HepG2 (cell line): ENCODE measurements around the gene ABHD4. TPM values are rescaled to one million over a fixed set of nuclear protein-coding genes. Genes with fewer than 3 reads are reported as not detected.

Experiments
- BRCA1 ChIP-seq: sonication (generic); formaldehyde crosslinking; IDR thresholded peaks from 2 replicates; pipeline ENCODE4 v1.4.0; 2020; ENCODE audit warnings: missing genetic modification reagents
- CAMTA2 ChIP-seq: sonication (generic); formaldehyde crosslinking; IDR thresholded peaks from 2 replicates; pipeline ENCODE4 v1.4.0; 2020; ENCODE audit warnings: mild to moderate bottlenecking, missing genetic modification reagents, borderline replicate concordance
- CBX5 ChIP-seq: sonication (generic); formaldehyde crosslinking; IDR thresholded peaks from 2 replicates; pipeline ENCODE4 v1.4.0; 2020; ENCODE audit warnings: missing genetic modification reagents, borderline replicate concordance
- FOXC1 ChIP-seq: sonication (generic); formaldehyde crosslinking; IDR thresholded peaks from 2 replicates; pipeline ENCODE4 v1.8.0; 2022; ENCODE audit warnings: mild to moderate bottlenecking, missing genetic modification reagents, borderline replicate concordance
- GLI4 ChIP-seq: sonication (generic); formaldehyde crosslinking; IDR thresholded peaks from 2 replicates; pipeline ENCODE4 v1.5.1; 2020; ENCODE audit warnings: missing genetic modification reagents, mild to moderate bottlenecking, moderate library complexity, borderline replicate concordance
- HCFC1 ChIP-seq: fragments of 150-350 bp; IDR thresholded peaks from 2 replicates; pipeline ENCODE4 v1.6.1; 2014; ENCODE audit warnings: low read depth, low read length
- HMG20A ChIP-seq: IDR thresholded peaks from 2 replicates; pipeline ENCODE4 v1.6.1; 2016; ENCODE audit warnings: borderline replicate concordance
- HNRNPK ChIP-seq: fragments of 200-400 bp; formaldehyde crosslinking; IDR thresholded peaks from 2 replicates; pipeline ENCODE4 v1.6.1; 2018; ENCODE audit warnings: low read length, low read depth, moderate library complexity, mild to moderate bottlenecking; ENCODE audit not compliant: poor library complexity, severe bottlenecking
- JUN ChIP-seq: sonication (generic); formaldehyde crosslinking; IDR thresholded peaks from 2 replicates; pipeline ENCODE4 v1.4.0; 2020; ENCODE audit warnings: mild to moderate bottlenecking, missing genetic modification reagents
- KLF12 ChIP-seq: sonication (generic); formaldehyde crosslinking; IDR thresholded peaks from 2 replicates; pipeline ENCODE4 v1.4.0; 2020; ENCODE audit warnings: missing genetic modification reagents, borderline replicate concordance
- RNF2 ChIP-seq: fragments of 450-650 bp; conservative IDR thresholded peaks from 2 replicates; pipeline ENCODE4 v1.6.1; 2016; ENCODE audit warnings: low read depth
- SCMH1 ChIP-seq: sonication (generic); formaldehyde crosslinking; IDR thresholded peaks from 2 replicates; pipeline ENCODE4 v1.9.0; 2021; ENCODE audit warnings: missing genetic modification reagents, mild to moderate bottlenecking, borderline replicate concordance
- TBL1XR1 ChIP-seq: fragments of 150-350 bp; IDR thresholded peaks from 2 replicates; pipeline ENCODE4 v1.6.1; 2014; ENCODE audit warnings: borderline replicate concordance, low read length; ENCODE audit not compliant: partially characterized antibody
- ZFYVE20 ChIP-seq: sonication (generic); formaldehyde crosslinking; IDR thresholded peaks from 2 replicates; pipeline ENCODE4 v1.8.0; 2023; ENCODE audit warnings: low read depth, mild to moderate bottlenecking, moderate library complexity, missing genetic modification reagents, borderline replicate concordance
- polyA plus RNA-seq, 8 experiments: library from polyadenylated mRNA; depleted of rRNA in 3 of 8; stranded (reverse) in 7 of 8; unstranded in 1 of 8; fragments of >200 nt; fragmentation: Illumina TruSeq in 4 of 8; extraction: Trizol in 4 of 8; gene quantifications; 2 replicates each; pipeline versions ENCODE4 v1.2.1 to v1.2.3, GENCODE V29; 2011 to 2016; ENCODE audit warnings: low read depth in 4 of 8, missing spikeins in 1 of 8, mixed read lengths in 1 of 8; ENCODE audit not compliant: insufficient read depth in 1 of 8
- total RNA-seq, 5 experiments: library from RNA; depleted of rRNA; stranded (reverse); fragments of >200 nt; fragmentation: Illumina TruSeq; extraction: Trizol; gene quantifications; 2 replicates each; pipeline ENCODE4 v1.2.3, GENCODE V29; 2016; ENCODE audit warnings: low read depth in 1 of 5
- TF ChIP-seq, protein P1 (sequence below): IDR thresholded peaks from 2 replicates; pipeline ENCODE4 v1.6.1; 2016; ENCODE audit warnings: low read depth, missing genetic modification reagents, missing compliant biosample characterization
- TF ChIP-seq, protein P2 (sequence below): sonication (generic); formaldehyde crosslinking; IDR thresholded peaks from 2 replicates; pipeline ENCODE4 v1.5.0; 2020; ENCODE audit warnings: mild to moderate bottlenecking, missing genetic modification reagents, moderate library complexity
- TF ChIP-seq, protein P3 (sequence below): sonication (generic); formaldehyde crosslinking; IDR thresholded peaks from 2 replicates; pipeline ENCODE4 v1.4.0; 2020; ENCODE audit warnings: mild to moderate bottlenecking, missing genetic modification reagents
- TF ChIP-seq, protein P4 (sequence below): sonication (generic); formaldehyde crosslinking; IDR thresholded peaks from 2 replicates; pipeline ENCODE4 v1.5.0; 2020; ENCODE audit warnings: missing genetic modification reagents

Gene ABHD4
- total and polyA plus RNA-seq, 2 of the 13 experiments (the other 11 are each of a cell fraction or from before 2014, with no cell fraction given), result 16.1 to 47.5 TPM

DNA sequence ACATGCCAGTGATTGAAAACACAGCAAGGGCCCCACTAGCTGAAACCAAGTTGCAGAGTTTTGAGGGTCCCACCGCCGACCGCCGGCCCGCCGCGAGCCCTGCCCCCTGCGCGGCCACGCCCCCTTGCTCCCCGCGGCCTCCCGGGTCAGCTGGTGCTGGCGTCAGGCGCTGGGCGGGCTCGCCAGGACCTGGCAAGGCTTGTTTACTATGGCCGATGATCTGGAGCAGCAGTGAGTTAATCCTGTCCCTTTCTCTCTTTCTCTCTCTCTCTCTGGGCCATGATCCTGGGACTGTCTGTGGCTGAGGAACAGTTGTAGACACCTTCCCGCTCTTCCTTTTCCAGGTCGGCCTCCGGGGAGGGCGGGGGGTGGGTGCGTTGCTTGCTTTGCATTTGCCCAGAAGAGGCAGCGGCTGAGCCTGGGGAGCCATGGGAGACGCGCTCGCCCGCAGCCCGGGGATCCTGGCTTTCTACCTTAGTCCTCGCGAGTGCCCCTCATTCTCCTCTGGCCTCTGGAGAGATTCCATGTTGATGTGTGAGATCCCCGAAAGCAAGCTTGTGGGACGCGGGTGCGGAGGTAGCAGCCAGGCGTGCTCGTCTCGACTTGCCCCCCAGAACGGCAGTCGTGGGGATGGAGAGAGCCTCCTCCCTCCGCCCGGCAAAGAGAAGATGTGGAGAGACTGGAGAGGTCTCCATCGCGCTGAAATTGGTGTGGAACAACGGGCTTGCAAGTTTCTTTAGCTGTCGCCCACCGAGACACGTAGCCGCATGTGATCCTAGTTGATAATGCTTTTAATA is at the start of gene ABHD4 (continued):
- no peak for TF ChIP-seq HCFC1
- 0 out of 2 replicates have a peak, but pooled peaks have one; percentile 8 for TF ChIP-seq ZFYVE20
- no peak; the same call in none of the 2 replicates for TF ChIP-seq KLF12 (CRISPR knock-in tag)
- TF ChIP-seq, protein P1, sequence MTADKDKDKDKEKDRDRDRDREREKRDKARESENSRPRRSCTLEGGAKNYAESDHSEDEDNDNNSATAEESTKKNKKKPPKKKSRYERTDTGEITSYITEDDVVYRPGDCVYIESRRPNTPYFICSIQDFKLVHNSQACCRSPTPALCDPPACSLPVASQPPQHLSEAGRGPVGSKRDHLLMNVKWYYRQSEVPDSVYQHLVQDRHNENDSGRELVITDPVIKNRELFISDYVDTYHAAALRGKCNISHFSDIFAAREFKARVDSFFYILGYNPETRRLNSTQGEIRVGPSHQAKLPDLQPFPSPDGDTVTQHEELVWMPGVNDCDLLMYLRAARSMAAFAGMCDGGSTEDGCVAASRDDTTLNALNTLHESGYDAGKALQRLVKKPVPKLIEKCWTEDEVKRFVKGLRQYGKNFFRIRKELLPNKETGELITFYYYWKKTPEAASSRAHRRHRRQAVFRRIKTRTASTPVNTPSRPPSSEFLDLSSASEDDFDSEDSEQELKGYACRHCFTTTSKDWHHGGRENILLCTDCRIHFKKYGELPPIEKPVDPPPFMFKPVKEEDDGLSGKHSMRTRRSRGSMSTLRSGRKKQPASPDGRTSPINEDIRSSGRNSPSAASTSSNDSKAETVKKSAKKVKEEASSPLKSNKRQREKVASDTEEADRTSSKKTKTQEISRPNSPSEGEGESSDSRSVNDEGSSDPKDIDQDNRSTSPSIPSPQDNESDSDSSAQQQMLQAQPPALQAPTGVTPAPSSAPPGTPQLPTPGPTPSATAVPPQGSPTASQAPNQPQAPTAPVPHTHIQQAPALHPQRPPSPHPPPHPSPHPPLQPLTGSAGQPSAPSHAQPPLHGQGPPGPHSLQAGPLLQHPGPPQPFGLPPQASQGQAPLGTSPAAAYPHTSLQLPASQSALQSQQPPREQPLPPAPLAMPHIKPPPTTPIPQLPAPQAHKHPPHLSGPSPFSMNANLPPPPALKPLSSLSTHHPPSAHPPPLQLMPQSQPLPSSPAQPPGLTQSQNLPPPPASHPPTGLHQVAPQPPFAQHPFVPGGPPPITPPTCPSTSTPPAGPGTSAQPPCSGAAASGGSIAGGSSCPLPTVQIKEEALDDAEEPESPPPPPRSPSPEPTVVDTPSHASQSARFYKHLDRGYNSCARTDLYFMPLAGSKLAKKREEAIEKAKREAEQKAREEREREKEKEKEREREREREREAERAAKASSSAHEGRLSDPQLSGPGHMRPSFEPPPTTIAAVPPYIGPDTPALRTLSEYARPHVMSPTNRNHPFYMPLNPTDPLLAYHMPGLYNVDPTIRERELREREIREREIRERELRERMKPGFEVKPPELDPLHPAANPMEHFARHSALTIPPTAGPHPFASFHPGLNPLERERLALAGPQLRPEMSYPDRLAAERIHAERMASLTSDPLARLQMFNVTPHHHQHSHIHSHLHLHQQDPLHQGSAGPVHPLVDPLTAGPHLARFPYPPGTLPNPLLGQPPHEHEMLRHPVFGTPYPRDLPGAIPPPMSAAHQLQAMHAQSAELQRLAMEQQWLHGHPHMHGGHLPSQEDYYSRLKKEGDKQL (CRISPR knock-in tag), result peak; percentile 51; the same call in 1 of the 2 replicates
- TF ChIP-seq CBX5 (CRISPR knock-in tag), result peak; percentile 73; the same call in 1 of the 2 replicates
- 0 out of 2 replicates have a peak, but pooled peaks have one; percentile 61 for TF ChIP-seq RNF2
- TF ChIP-seq CAMTA2 (CRISPR knock-in tag), result no peak; the same call in 1 of the 2 replicates
- TF ChIP-seq, protein P2, sequence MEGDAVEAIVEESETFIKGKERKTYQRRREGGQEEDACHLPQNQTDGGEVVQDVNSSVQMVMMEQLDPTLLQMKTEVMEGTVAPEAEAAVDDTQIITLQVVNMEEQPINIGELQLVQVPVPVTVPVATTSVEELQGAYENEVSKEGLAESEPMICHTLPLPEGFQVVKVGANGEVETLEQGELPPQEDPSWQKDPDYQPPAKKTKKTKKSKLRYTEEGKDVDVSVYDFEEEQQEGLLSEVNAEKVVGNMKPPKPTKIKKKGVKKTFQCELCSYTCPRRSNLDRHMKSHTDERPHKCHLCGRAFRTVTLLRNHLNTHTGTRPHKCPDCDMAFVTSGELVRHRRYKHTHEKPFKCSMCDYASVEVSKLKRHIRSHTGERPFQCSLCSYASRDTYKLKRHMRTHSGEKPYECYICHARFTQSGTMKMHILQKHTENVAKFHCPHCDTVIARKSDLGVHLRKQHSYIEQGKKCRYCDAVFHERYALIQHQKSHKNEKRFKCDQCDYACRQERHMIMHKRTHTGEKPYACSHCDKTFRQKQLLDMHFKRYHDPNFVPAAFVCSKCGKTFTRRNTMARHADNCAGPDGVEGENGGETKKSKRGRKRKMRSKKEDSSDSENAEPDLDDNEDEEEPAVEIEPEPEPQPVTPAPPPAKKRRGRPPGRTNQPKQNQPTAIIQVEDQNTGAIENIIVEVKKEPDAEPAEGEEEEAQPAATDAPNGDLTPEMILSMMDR, result no peak
- no peak for TF ChIP-seq SCMH1 (CRISPR knock-in tag)
- TF ChIP-seq HMG20A (CRISPR knock-in tag), result no peak; the same call in 1 of the 2 replicates
- TF ChIP-seq JUN (CRISPR knock-in tag), result peak; percentile 6; the same call in 1 of the 2 replicates
- TF ChIP-seq, protein P3, sequence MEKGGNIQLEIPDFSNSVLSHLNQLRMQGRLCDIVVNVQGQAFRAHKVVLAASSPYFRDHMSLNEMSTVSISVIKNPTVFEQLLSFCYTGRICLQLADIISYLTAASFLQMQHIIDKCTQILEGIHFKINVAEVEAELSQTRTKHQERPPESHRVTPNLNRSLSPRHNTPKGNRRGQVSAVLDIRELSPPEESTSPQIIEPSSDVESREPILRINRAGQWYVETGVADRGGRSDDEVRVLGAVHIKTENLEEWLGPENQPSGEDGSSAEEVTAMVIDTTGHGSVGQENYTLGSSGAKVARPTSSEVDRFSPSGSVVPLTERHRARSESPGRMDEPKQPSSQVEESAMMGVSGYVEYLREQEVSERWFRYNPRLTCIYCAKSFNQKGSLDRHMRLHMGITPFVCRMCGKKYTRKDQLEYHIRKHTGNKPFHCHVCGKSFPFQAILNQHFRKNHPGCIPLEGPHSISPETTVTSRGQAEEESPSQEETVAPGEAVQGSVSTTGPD (CRISPR knock-in tag), result no peak; the same call in 1 of the 2 replicates
- peak; percentile 29; the same call in 1 of the 2 replicates for TF ChIP-seq GLI4 (CRISPR knock-in tag)
- peak; percentile 95 for TF ChIP-seq HNRNPK
- no peak; the same call in 1 of the 2 replicates for TF ChIP-seq BRCA1 (CRISPR knock-in tag)
- TF ChIP-seq, protein P4, sequence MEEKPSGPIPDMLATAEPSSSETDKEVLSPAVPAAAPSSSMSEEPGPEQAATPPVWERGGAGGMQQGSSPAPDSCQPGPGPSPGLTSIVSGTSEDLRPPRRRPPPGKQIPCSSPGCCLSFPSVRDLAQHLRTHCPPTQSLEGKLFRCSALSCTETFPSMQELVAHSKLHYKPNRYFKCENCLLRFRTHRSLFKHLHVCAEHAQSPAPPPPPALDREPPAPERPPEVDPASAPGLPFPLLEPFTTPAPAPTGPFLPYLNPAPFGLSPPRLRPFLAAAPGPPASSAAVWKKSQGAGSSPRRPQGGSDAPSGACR (CRISPR knock-in tag), result peak; percentile 89
- TF ChIP-seq TBL1XR1, result no peak
- TF ChIP-seq FOXC1 (CRISPR knock-in tag), result peak; percentile 90
